ENCODE results near the gene MAML2.

Gene MAML2

DNA sequence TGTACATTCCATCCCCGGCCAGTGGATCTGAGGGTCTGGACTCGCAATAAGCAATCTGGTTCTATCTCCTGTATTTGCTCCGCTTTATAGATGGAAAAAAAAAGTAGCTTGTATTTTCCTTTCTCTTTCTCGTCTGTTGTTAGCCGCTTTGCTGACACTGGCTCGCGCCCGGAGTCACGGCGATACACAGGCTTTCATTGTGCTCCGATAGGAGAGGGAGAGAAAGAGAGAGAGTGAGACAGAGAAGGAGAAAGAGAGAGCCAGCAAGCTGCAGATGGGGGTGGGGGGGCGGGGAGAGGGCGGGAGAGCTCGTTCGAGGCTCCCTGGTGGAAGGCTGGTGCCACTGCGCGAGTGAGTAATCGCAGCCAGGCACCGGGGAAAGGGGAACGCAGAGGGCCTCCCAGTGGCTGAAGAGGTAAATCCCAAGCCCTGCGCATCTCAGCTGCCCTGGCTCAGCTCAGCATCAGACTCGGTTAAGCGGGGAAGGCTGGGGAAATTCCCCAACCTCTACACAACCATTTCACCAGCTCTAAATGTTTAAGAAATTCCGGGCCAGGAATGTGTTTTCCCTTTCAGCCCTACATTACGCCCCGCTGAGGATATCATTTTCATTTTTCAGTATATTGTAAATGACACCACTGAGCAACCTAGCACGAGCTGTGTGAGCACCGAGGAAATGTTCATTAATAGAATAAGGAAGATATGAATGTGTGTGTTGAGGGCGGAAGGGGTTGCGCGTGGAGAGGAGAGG is at the start of gene MAML2:
Gene MAML2, minus strand, starts transcription at position 235 of the 751 bp plus-strand sequence. CDS start 1,300 bp downstream, outside the sequence.
- peak; percentile 79 for FAIRE-seq
- DNase-seq (ENCODE audit: extremely low spot score, insufficient read length, low read depth), result peak; percentile 83

DNA sequence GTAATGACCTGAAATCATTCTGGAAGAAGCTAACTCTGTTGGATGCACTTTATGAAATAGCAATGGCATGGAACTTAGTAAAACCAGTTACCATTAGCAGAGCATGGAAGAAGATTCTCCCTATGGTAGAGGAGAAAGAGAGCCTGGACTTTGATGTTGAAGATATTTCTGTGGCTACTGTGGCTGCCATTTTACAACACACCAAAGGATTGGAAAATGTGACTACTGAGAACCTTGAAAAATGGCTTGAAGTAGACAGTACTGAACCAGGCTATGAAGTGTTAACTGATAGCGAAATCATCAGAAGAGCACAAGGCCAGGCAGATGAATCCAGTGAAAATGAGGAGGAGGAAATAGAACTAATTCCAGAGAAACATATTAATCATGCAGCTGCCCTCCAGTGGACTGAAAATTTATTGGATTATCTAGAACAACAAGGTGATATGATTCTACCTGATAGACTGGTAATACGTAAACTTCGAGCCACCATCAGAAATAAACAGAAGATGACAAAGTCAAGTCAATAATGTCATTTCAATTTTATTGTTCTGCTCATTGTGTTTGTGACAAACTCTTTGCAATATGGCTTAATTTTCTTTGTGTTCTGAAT is 48.8 kb upstream of the MAML2 start:
- FAIRE-seq, result no peak

DNA sequence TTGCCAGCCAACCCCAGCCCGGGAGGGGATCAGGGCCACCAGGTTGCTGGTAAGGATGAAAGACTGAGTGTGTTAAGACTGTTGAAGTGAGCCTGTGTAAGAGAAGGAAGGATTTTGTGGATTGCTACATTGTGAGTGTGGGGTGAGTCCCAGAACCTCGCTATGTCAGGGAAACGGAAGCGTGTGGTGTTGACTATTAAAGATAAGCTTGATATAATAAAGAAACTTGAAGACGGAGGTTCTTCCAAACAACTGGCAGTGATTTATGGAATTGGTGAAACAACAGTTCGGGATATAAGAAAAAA is 47.4 kb upstream of the MAML2 start:
- DNase-seq (ENCODE audit: extremely low spot score, insufficient read length, low read depth) (no peak), FAIRE-seq (no peak)

More for the DNA sequence above, 48.8 kb upstream of the MAML2 start:
- DNase-seq (ENCODE audit: extremely low spot score, insufficient read length, low read depth), result no peak

DNA sequence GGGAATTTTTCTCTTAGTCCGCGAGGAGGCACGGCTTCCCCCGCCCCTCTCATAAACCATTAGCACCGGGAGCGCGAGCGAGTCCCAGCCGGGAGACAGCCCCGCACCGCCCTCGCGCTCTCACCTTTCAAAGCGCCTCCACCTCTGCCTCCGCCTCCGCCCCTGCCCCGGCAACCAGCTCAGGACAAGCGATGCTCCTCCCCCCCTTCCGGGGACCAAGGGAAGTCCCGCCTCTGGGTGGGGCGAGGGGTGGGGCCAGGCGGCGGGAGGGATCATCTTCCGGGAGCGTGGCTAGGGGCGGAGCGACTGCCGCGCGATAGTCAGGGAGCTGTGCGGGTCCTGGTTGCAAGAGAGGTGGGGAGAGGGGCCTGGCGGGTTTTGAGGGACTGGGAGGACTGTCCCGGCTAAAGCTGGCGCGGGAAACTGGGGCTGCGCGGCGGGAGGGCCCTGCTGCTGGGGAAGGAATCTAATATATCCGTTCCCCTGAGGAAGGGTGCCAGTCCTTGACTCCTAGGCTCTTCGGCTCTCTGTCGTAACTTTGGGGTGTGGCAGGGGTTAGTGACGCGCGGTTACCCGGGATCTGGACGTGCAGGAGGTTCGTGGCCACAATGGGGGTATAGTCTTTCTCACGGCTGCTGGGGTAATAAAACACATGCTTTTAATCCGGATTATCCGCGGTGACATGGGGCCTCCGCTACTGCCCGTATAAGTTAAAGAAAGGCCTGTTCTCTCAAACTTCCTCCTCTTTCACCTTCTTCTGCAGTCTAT is 46.9 kb upstream of the MAML2 start, which contains the start of the genes CCDC82 and JRKL:
Gene CCDC82, minus strand, starts transcription at position 193 of the 768 bp plus-strand sequence. CDS start 5,165 bp downstream, outside the sequence.
Gene JRKL, plus strand, starts transcription at position 294 of the 768 bp plus-strand sequence. CDS start 637 bp downstream, outside the sequence.
- FAIRE-seq, result peak; percentile 96

DNA sequence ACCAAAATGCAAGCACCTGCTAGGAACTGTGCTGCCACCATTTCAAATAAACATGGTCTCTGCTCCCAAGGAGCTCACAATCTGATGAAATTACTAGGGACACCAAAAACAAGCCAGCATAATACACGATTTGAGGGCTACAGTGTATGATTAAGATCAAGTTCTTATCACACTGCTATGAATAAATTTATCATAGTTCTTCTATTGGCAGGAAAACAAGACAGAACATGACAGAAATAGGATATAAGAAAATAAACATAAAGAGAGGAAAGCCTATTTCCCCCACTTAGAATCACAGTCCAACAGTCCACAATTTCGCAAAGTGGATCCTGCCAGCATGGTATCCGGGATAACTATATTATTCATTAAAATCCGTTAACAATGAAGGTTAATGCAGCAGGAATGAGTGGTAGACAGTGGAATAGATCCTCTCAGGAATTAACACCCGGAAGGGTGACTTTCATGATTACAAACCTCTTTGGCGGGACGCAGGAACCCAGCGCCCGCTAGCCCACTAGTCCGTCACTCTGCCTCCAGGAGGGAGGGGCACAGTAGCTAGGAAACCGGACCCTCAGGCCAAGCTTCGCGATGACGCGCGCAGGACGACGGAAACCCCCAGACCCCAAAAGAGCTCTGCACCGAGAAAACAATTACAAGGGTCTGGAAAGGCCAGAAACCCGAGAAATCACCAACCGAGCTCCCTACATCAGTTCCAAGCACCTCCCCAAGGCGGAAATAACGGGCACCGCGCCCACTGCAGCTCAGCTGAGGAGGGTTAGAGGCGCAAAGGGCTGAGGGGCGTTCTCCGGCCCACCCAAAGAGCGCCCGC is 46.1 kb upstream of the MAML2 start:
- peak; percentile 12 for DNase-seq (ENCODE audit: extremely low spot score, insufficient read length, low read depth)
- peak; percentile 44 for FAIRE-seq

More for the DNA sequence above, 46.9 kb upstream of the MAML2 start, which contains the start of the genes CCDC82 and JRKL:
- DNase-seq (ENCODE audit: extremely low spot score, insufficient read length, low read depth), result peak; percentile 92

DNA sequence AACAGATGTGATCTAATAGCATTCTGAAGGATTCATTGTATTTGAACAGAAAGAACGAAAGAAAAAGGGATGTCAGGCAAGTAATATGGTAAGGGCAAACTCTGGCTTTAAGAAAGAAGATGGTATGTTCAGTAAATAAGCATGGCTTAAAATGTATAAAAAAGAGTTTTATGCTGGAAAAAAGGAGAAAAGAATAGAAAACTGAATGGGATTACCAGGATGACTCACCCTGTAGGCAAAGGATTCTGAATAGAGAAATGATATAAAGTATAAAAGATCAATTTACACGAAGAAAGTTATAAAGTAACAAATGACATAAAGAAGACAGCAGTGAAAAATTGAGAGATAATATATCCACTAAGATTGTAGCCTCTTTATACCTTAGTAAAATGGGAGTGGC is 42.2 kb upstream of the MAML2 start:
- DNase-seq (ENCODE audit: extremely low spot score, insufficient read length, low read depth) (no peak), FAIRE-seq (no peak)

DNA sequence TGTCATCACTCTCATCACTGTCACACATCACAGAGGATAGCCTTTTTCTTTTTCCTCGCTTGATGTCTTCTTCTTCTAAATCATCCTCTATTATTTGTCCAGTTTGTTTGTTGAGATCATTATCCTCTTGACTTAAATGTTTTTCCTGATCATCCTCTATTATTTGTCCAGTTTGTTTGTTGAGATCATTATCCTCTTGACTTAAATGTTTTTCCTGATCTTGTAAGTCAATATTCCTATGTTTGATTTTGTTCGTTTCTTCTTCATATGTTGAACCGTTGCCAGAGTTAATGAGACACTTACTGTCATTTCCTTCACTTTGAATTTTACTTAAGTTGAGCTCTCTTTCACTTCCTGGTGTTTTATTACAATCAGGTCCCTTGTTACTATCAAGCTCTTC is 41.2 kb upstream of the MAML2 start:
- DNase-seq (ENCODE audit: extremely low spot score, insufficient read length, low read depth) (no peak), FAIRE-seq (no peak)

DNA sequence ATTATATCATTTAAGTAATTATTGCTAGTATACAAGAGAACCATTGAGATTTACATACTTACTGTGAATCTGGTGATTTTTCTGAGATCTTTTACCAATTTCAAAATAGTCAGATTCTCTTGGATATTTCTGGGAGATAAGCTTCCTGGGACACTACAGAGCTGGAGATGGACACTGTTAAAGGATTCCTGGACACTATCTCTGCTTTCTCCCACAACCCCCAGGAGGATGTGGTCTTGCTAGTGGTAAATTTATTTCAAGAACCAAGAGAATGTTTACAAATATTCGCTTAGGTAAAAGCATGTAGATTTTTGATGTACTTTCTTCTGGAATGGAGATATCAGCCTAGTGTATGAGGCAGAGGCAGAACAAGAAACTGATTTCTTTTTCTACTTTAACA is 33.8 kb upstream of the MAML2 start:
- FAIRE-seq (no peak), DNase-seq (ENCODE audit: extremely low spot score, insufficient read length, low read depth) (no peak)

DNA sequence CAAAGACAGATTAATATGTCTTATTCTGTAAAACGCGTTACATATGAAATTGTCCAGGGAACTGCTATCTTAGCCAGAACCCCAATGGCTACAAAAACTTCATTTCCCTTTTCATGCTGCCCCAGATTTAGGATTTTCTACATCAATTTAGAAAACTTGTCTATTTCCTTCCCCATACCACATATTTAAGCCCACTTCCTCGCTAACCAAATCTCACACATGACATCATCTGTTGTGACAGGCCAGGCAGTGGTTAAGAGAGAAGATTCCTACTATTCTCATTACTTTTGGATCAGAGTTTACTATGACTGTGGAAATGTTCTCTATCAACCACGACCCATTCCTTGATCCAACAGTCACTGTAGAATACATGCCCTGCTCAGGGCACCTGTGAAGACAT is 30.8 kb upstream of the MAML2 start:
- no peak for FAIRE-seq
- DNase-seq (ENCODE audit: extremely low spot score, insufficient read length, low read depth), result no peak

DNA sequence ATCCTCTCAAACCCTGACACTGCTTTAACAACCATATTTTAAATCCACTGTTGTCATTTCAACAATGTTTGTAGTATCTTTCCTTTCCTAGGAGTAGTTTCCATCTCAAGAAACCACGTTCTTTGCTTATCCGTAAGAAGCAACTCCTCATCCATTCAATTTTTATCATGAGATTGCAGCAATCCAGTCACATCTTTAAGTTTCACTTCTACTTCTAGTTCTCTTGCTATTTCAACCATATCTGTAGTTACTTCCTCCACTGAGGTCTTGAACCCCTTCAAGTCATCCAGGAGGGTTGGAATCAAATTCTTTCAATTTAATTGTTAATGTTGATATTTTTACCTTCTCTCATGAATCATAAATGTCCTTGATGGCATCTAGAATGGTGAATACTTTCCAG is 24.3 kb upstream of the MAML2 start:
- FAIRE-seq (no peak), DNase-seq (ENCODE audit: extremely low spot score, insufficient read length, low read depth) (no peak)

DNA sequence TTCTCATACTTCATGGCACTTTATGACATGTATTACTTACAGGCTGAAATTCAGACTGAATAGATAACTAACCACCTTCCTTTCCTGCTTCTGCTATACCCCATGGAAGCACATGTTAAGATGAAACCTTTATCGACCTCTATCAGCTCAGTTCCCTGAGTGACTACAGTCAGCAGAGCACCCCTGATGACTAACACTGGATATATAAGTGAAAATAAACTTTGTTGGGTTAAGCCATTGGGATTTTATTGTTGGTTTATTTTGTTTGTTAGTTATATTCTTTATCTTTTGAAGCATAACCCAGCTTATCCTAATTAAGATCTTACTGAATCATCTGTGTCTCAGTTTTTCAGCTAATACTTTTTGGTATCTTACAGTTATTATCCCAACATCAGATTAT is 23.0 kb upstream of the MAML2 start:
- no peak for DNase-seq (ENCODE audit: extremely low spot score, insufficient read length, low read depth)
- no peak for FAIRE-seq

DNA sequence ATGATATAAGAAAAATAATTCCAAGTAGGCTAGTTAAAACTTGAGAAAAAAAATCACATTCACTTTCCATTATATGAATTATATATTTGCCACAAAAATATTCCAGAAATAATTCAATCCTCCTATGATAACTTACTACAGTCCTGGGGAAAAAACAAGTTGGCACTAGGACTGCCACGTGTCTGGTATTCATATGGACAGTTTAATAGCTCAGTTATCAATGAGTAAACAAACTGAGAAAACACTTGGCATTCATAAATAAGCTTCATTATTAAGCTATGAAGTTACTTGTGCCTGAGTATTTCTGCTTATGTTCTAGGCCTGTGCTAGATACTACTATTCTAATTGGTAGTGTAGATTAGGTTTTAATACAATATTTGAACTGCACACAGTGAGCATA is 22.5 kb upstream of the MAML2 start:
- FAIRE-seq (no peak), DNase-seq (ENCODE audit: extremely low spot score, insufficient read length, low read depth) (no peak)

DNA sequence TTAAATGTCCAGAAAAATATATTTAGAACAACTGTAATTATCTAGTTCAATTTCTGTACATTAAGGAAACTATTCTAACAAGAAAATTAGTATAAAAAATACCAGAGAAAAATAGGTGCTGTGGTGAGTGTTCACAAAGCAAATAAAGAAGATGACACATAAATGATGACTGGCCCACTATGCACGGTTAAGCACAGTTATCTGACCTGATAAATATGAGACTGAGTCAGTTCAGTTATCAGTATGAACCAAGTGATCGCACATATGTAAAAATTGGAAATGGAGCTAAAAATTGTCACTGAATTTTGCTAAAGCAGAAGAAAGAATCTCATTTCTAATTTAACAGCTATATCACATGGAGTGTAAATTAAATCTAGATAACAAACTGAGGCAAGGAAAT is 18.8 kb upstream of the MAML2 start:
- no peak for DNase-seq (ENCODE audit: extremely low spot score, insufficient read length, low read depth)

DNA sequence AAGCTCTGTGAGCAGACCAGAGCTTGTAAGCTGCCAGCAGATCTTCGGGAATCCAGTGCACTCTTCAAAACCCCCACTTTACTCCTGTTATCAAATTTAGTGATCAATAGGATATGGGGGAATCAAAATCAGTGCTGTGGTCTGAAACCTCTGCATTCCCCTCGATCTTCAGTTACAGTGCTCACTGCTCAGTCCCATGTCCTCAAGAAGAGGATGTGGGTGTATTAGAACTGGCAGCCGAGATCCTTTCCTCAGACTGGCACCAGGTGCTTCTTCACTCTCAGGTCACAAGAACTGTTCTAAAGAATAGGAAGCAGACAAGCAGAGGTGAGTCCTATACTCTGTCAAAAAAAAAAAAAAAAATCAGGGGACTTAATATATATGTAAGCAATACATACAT is 15.3 kb upstream of the MAML2 start:
- DNase-seq (ENCODE audit: extremely low spot score, insufficient read length, low read depth), result no peak
- no peak for FAIRE-seq

More for the DNA sequence above, 18.8 kb upstream of the MAML2 start:
- FAIRE-seq, result no peak

DNA sequence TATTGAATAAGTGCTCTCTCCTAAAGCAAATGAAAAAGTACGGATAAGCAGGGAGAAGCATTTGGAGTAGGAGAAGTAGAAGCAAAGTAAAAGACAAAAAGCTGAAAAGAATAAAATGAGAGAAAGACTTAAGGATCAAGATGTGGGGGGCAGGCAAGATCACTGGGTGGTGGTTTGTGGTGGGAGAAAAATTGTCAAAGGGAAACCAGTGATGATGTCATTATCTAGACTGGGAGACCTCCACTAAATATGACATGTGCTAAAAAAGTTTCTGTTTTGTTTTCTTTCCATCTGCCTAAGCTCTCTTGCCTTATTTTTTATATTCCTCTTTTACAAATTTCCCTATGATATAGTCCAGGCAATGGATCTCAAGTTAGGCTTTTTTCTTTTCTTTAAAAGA is 14.8 kb upstream of the MAML2 start:
- no peak for DNase-seq (ENCODE audit: extremely low spot score, insufficient read length, low read depth)
- peak; percentile 31 for FAIRE-seq

DNA sequence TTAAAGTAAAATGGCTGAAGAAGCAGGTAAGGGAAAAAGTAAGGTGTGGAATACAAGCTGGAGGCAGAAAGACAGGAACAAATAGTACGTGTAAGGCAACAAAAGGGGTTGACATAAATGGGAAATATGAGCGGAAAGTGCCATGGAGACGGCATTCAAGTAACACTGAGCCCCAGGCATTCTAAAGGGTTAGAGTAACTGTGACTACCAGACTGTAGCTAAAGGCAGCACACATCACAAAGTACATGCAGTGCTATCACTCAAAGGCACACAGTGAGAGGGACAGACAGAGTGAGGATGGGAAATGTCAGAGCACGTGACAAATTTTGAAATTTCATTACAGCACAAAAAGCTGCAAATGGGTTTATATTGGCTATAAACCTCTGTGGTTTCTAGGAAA is 13.9 kb upstream of the MAML2 start:
- FAIRE-seq, result no peak
- no peak for DNase-seq (ENCODE audit: extremely low spot score, insufficient read length, low read depth)

DNA sequence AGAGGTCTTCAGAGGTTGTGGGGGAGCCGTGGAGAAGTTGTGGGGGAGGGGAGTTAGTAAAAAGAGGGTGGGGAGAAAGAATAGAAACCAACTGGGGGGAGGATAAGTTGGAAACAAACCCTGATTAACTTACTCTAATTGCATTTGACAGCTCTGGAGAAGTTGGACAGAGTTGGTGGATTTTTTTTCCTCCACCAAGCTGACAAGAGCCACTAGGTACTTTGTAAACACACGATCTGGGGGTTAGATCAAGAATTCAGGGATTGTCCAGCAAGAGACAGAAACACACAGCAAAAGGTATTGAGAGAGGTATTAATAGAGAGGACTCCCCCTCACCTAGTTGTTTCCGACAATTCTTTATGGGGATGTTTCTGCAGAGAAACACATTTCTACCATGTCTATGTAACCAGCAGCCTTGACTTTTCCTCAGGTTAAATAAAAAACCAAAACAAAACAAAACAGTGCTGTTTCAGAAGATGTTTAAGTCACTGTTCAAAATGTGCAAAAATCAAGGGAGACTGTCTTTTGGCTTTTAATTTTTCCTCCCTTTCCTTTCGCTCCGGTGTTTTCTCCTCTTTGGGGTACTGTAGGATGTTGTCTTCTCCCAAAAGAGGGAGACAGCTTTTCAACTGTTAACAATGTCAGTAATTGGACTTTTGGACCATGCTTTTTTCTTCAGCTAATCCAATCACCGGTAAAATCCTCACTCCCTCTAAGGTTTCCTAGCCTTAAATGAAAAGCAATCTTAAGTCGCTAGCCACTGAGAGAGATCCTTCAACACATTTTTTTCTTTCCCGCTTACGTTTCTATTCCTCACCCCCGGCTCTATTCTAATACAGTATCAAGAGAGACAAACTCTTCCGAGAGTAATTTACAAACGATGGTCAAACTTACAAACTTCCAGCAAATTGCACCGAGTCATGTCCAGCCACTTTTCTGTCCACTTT is 708 bp downstream of the MAML2 start:
- no peak for DNase-seq (ENCODE audit: extremely low spot score, insufficient read length, low read depth)
- no peak for FAIRE-seq

DNA sequence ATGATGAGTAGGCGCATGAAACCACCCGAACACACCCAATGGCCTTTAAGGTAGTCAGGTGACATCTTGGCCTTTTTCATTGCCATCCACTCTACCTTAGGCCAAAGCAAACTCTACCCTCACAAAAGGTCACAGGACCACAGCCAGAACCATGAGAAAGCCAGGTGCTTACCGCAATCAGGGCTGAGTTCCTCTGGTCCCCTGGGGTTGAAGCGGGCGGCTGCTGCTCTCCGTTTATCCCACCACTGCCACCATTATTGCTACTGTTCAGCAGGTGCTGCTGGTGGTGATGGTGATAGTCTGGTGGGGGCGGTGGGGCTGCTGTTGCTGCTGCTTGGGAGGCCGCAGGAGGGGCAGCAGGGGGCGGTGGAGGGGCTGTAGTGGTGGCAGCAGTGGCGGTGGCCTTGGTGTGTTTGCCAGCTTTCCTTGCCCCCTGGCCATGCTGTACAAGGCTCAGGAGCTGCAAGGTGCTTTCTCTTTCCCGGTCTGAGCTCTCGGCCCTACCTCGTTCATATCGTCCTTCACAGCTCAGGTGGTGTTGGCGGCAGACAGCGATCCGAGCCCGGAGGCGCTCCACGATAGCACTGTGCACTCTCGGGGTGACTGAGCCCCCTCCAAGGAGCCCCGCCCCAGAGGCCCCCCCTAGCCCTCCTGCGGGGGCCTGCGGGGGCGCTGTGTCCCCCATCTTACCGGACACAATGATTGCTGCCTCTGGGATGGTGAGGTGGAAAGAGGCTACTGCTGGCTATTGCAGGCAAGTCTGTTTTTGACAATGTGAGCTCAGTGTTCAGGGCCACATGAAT is 1.6 kb downstream of the MAML2 start:
- peak; percentile 60 for FAIRE-seq
- DNase-seq (ENCODE audit: extremely low spot score, insufficient read length, low read depth), result peak; percentile 38

Data from GM18507 (cell line).